KMS-11 (cell line): Measurements from ENCODE around the gene GPR160.

Experiments
- H2AFZ ChIP-seq: fragments of 200-600 bp; sonication (generic); 2 replicates; pipeline ENCODE4 v1.6.1; 2016; ENCODE audit warnings: antibody characterized with exemption, mixed run types, low read depth
- H3K27ac ChIP-seq: fragments of 200-600 bp; sonication (generic); 2 replicates; pipeline ENCODE4 v1.6.1; 2016; ENCODE audit warnings: mild to moderate bottlenecking, mixed run types
- H3K27me3 ChIP-seq: fragments of 200-600 bp; sonication (generic); 2 replicates; pipeline ENCODE4 v1.6.1; 2017; ENCODE audit warnings: mild to moderate bottlenecking, low read depth, mixed run types, moderate library complexity; ENCODE audit not compliant: insufficient read depth
- H3K36me3 ChIP-seq: fragments of 200-600 bp; sonication (generic); 2 replicates; pipeline ENCODE4 v1.6.1; 2017; ENCODE audit warnings: mild to moderate bottlenecking, mixed run types; ENCODE audit not compliant: insufficient read depth
- H3K4me1 ChIP-seq: fragments of 200-600 bp; sonication (generic); 2 replicates; pipeline ENCODE4 v1.6.1; 2016; ENCODE audit warnings: mild to moderate bottlenecking, low read depth, mixed run types; ENCODE audit not compliant: poor library complexity, severe bottlenecking
- H3K4me2 ChIP-seq: fragments of 200-600 bp; sonication (generic); 2 replicates; pipeline ENCODE4 v1.7.0; 2016; ENCODE audit warnings: mild to moderate bottlenecking, mixed run types
- H3K4me3 ChIP-seq: fragments of 200-600 bp; sonication (generic); IDR thresholded peaks from 2 replicates; pipeline ENCODE4 v1.6.1; 2017; ENCODE audit warnings: low read depth, low read length, mixed read lengths; ENCODE audit not compliant: insufficient read depth
- H3K79me2 ChIP-seq: fragments of 200-600 bp; sonication (generic); 2 replicates; pipeline ENCODE4 v1.6.1; 2016; ENCODE audit warnings: low read depth, mixed run types; ENCODE audit not compliant: insufficient read depth
- H3K9ac ChIP-seq: fragments of 200-600 bp; sonication (generic); 2 replicates; pipeline ENCODE4 v1.6.1; 2016; ENCODE audit warnings: mild to moderate bottlenecking, mixed run types
- H4K20me1 ChIP-seq: fragments of 200-600 bp; sonication (generic); 2 replicates; pipeline ENCODE4 v1.6.1; 2016; ENCODE audit warnings: mild to moderate bottlenecking, mixed run types; ENCODE audit not compliant: insufficient read depth
- TF ChIP-seq, protein P1 (sequence below): fragments of 200-600 bp; sonication (generic); conservative IDR thresholded peaks from 2 replicates; pipeline ENCODE4 v1.6.1; 2017; ENCODE audit warnings: low read depth, mild to moderate bottlenecking, antibody characterized with exemption, low read length, moderate library complexity, mixed read lengths

Gene GPR160

DNA sequence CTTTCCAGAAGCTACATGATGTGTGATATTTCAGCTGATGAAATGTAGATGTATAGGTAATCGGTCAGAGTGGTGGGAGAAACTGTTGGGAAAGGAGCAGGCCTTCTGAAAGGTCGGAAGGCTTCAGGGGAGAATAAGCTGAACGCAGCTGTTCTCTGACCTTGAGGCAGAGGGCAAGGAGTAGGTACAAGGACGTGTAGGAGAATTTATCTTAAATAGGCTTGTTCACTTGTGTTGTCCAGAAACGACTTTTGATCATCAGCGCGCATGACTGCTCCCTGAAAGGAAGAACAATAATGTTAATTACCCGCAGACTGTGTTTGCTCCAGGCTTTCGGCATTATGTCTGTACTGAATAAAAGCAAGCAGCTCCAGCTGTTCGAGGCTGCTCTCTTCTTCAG lies 39.6 kb downstream of the GPR160 start:
- Histone ChIP-seq H3K27ac (no peak overlapping the region), H3K4me3 (no peak overlapping the region), H2AFZ (no peak overlapping the region), H3K9ac (no peak overlapping the region), H3K4me2 (no peak overlapping the region), H3K27me3 (no peaks in the 10 kb centered on the region), H3K4me1 (no peaks in the 10 kb centered on the region), H3K79me2 (no peaks in the 10 kb centered on the region), H4K20me1 (no peaks in the 10 kb centered on the region), H3K36me3 (no peaks in the 10 kb centered on the region)
- TF ChIP-seq, protein P1, sequence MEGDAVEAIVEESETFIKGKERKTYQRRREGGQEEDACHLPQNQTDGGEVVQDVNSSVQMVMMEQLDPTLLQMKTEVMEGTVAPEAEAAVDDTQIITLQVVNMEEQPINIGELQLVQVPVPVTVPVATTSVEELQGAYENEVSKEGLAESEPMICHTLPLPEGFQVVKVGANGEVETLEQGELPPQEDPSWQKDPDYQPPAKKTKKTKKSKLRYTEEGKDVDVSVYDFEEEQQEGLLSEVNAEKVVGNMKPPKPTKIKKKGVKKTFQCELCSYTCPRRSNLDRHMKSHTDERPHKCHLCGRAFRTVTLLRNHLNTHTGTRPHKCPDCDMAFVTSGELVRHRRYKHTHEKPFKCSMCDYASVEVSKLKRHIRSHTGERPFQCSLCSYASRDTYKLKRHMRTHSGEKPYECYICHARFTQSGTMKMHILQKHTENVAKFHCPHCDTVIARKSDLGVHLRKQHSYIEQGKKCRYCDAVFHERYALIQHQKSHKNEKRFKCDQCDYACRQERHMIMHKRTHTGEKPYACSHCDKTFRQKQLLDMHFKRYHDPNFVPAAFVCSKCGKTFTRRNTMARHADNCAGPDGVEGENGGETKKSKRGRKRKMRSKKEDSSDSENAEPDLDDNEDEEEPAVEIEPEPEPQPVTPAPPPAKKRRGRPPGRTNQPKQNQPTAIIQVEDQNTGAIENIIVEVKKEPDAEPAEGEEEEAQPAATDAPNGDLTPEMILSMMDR, result no peak

DNA sequence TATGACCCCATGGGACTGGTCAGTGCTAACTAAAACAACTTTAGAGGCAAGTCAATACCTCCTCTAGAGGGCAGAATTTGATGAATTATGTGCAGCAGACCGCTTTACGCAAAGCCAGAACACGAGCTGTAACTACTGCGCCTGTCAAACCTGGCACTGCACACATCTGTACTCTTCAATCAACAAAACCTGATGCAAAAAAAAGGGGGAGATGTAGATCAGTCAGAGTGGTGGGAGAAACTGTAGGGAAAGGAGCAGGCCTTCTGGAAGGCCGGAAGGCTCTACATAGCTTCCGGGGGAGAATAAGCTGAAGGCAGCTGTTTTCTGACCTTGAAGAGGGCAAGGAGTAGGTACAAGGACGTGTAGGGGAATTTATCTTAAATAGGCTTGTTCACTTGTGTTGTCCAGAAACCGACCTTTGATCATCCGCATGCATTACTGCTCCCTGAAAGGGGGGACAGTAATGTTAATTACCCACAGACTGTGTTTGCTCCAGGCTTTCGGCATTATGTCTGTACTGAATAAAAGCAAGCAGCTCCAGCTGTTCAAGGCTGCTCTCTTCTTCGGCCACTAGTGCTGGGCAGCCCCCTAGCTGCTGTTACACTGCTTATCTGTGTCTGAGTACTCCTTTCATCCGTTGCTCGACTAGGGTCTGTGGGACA lies 41.0 kb downstream of the GPR160 start:
- H3K36me3 ChIP-seq, result no peaks in the 10 kb centered on the region

DNA sequence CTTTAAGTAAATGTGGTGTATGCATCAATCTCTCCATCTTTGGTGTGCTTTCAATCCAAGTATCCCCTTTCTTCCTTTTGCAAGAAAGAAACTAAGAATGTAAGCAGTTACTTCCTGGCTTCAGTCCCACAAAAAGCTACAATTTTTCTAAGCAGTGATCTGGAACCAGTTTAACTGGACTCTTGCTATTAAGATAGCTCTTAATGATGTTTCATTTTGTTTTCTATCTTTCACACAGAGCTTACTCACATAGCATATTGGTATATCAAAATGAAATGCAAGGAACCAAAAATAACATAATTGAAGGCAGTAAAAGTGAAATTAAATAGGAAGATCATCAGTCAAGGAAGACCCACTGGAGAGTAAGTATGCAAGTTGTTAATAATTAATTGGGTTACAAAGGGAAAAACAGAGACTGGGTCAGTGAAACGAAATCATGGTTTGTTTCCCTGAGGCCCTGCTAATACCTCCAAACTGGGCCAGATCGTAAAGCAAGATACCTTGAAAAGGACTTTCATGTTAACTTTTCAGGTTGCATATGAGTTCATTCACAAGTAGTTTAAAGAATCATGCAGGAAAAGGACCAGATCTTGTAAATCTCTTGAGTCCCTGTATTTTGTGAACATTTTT lies 41.9 kb downstream of the GPR160 start:
- Histone ChIP-seq H3K36me3 (no peaks in the 10 kb centered on the region), H3K27ac (no peak overlapping the region)

More for the DNA sequence above, 41.0 kb downstream of the GPR160 start:
- Histone ChIP-seq H2AFZ (no peak overlapping the region), H3K4me1 (no peaks in the 10 kb centered on the region), H3K9ac (no peak overlapping the region), H3K4me2 (no peak overlapping the region), H3K79me2 (no peaks in the 10 kb centered on the region), H3K27me3 (no peaks in the 10 kb centered on the region), H4K20me1 (no peaks in the 10 kb centered on the region), H3K27ac (no peak overlapping the region), H3K4me3 (no peak overlapping the region)
- TF ChIP-seq, protein P1, result no peak

DNA sequence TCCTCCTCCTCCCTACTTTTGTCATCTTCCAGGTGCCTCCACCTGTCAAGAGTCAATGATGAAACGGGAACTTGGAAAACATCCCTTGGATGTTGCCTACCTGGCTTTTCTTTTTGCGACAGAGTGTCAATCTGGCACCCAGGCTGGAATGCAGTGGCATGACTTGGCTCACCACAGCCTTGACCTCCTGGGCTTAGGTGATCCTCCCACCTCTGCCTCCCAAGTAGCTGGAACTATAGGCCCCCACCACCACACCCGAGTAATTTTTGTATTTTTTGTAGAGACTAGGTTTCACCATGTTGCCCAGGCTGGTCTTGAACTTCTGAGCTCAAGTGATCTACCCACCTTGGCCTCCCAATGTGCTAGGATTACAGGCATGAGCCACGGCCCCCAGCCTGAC lies 42.8 kb downstream of the GPR160 start:
- TF ChIP-seq, protein P1, result no peak

More for the DNA sequence above, 41.9 kb downstream of the GPR160 start:
- Histone ChIP-seq H3K4me3 (no peak overlapping the region), H3K4me1 (no peaks in the 10 kb centered on the region), H4K20me1 (no peaks in the 10 kb centered on the region), H3K27me3 (no peaks in the 10 kb centered on the region), H3K4me2 (no peak overlapping the region), H2AFZ (no peak overlapping the region), H3K79me2 (no peaks in the 10 kb centered on the region), H3K9ac (no peak overlapping the region)
- TF ChIP-seq, protein P1, result no peak

More for the DNA sequence above, 42.8 kb downstream of the GPR160 start:
- Histone ChIP-seq H4K20me1 (no peaks in the 10 kb centered on the region), H3K4me3 (no peak overlapping the region), H3K27me3 (no peaks in the 10 kb centered on the region), H3K27ac (no peak overlapping the region), H3K4me1 (no peaks in the 10 kb centered on the region), H3K79me2 (no peaks in the 10 kb centered on the region), H3K9ac (no peak overlapping the region), H2AFZ (no peak overlapping the region), H3K36me3 (no peaks in the 10 kb centered on the region; the same call in 1 of the 2 replicates), H3K4me2 (no peak overlapping the region)
